Loucy (cell line): ENCODE data around the gene MEMO1.
"Not testable (repeated sequence)": the region's sequence is repeated elsewhere in the genome, so short reads cannot be mapped to it uniquely, and the experiment has no call there.

Experiments
- H2AFZ ChIP-seq: fragments of 200-600 bp; sonication (generic); 2 replicates; pipeline ENCODE4 v1.6.0; 2016; ENCODE audit warnings: antibody characterized with exemption, mild to moderate bottlenecking, low read length, moderate library complexity
- H3F3A ChIP-seq: fragments of 200-600 bp; 2 replicates; pipeline ENCODE4 v1.6.0; 2016; ENCODE audit warnings: antibody characterized with exemption, low read depth, mild to moderate bottlenecking
- H3K27me3 ChIP-seq: fragments of 200-600 bp; sonication (generic); 2 replicates; pipeline ENCODE4 v1.6.1; 2014; ENCODE audit warnings: low read length, mild to moderate bottlenecking; ENCODE audit not compliant: insufficient read depth, poor library complexity, severe bottlenecking
- H3K36me3 ChIP-seq: fragments of 200-600 bp; sonication (generic); 2 replicates; pipeline ENCODE4 v1.6.1; 2016; ENCODE audit warnings: low read length; ENCODE audit not compliant: insufficient read depth
- H3K4me1 ChIP-seq: fragments of 200-600 bp; sonication (generic); 2 replicates; pipeline ENCODE4 v1.5.1; 2014; ENCODE audit warnings: low read length, mild to moderate bottlenecking; ENCODE audit not compliant: insufficient read depth, poor library complexity, severe bottlenecking
- H3K4me2 ChIP-seq: fragments of 200-600 bp; sonication (generic); 2 replicates; pipeline ENCODE4 v1.6.0; 2014; ENCODE audit warnings: antibody characterized with exemption, low read length, low read depth, mild to moderate bottlenecking; ENCODE audit not compliant: poor library complexity, severe bottlenecking
- H3K4me3 ChIP-seq: fragments of 200-600 bp; sonication (generic); 2 replicates; pipeline ENCODE4 v1.5.1; 2014; ENCODE audit warnings: low read length, mild to moderate bottlenecking, mixed read lengths; ENCODE audit not compliant: poor library complexity, severe bottlenecking
- H3K79me2 ChIP-seq: fragments of 200-600 bp; sonication (generic); 2 replicates; pipeline ENCODE4 v1.6.1; 2014; ENCODE audit warnings: low read length; ENCODE audit not compliant: insufficient read depth
- H3K9ac ChIP-seq: fragments of 200-600 bp; sonication (generic); 2 replicates; pipeline ENCODE4 v1.6.0; 2014; ENCODE audit warnings: mild to moderate bottlenecking, low read depth, low read length, moderate library complexity; ENCODE audit not compliant: poor library complexity, severe bottlenecking
- H3K9me2 ChIP-seq: fragments of 200-600 bp; sonication (generic); replicated peaks from 2 replicates; pipeline ENCODE4 v1.6.1; 2016; ENCODE audit warnings: low read depth, low read length, mixed read lengths
- H3K9me3 ChIP-seq: fragments of 200-600 bp; sonication (generic); 2 replicates; pipeline ENCODE4 v1.6.1; 2014; ENCODE audit warnings: mild to moderate bottlenecking, antibody characterized with exemption, low read length, low read depth; ENCODE audit not compliant: insufficient read depth
- H4K20me1 ChIP-seq: fragments of 200-600 bp; sonication (generic); 2 replicates; pipeline ENCODE4 v1.6.0; 2014; ENCODE audit warnings: antibody characterized with exemption, low read length, mild to moderate bottlenecking; ENCODE audit not compliant: insufficient read depth, poor library complexity, severe bottlenecking
- CTCF ChIP-seq: fragments of 200-600 bp; sonication (generic); conservative IDR thresholded peaks from 2 replicates; pipeline ENCODE4 v1.5.1; 2014; ENCODE audit warnings: mild to moderate bottlenecking, antibody characterized with exemption, low read length
- EZH2phosphoT487 ChIP-seq: fragments of 200-600 bp; IDR thresholded peaks from 2 replicates; pipeline ENCODE4 v1.6.1; 2018; ENCODE audit warnings: antibody characterized with exemption, mild to moderate bottlenecking, moderate library complexity, borderline replicate concordance

The MEMO1 gene

GRCh38 chr2:32018789-32019482, 8.1 kb upstream of the MEMO1 start:
- H3F3A ChIP-seq, H3K4me2 ChIP-seq, H3K9me2 ChIP-seq, H3K4me3 ChIP-seq, H2AFZ ChIP-seq, H3K9me3 ChIP-seq, H3K4me1 ChIP-seq, H3K27me3 ChIP-seq, H3K79me2 ChIP-seq, H3K9ac ChIP-seq, H4K20me1 ChIP-seq: not testable (repeated sequence)
- peaks cover 22% of the 10 kb centered on the region for H3K36me3 ChIP-seq

- H2AFZ ChIP-seq: no peak overlapping the region
- peaks cover 18% of the 10 kb centered on the region for H4K20me1 ChIP-seq
- peaks cover 18% of the 10 kb centered on the region for H3K79me2 ChIP-seq
- no peaks in the 10 kb centered on the region for H3K9me2 ChIP-seq
- H3K9me3 ChIP-seq: no peaks in the 10 kb centered on the region
- TF ChIP-seq EZH2phosphoT487 (no peak), CTCF (no peak)
- peaks cover 17% of the 10 kb centered on the region for H3K4me1 ChIP-seq
- H3K36me3 ChIP-seq: peaks cover 5% of the 10 kb centered on the region; the same call in 1 of the 2 replicates
- peaks cover 9% of the 10 kb centered on the region; the same call in 1 of the 2 replicates for H3F3A ChIP-seq
- H3K4me3 ChIP-seq: no peak overlapping the region
- H3K9ac ChIP-seq: no peak overlapping the region
- no peaks in the 10 kb centered on the region for H3K27me3 ChIP-seq
- no peak overlapping the region for H3K4me2 ChIP-seq
These were observed 2.1 kb upstream of the MEMO1 start for GRCh38 chr2:32012872-32013271.

- Histone ChIP-seq H4K20me1 (peaks cover 30% of the 10 kb centered on the region), H3K79me2 (peaks cover 32% of the 10 kb centered on the region), H3K4me3 (peak overlapping the region; percentile 87), H3K36me3 (no peaks in the 10 kb centered on the region), H3K27me3 (no peaks in the 10 kb centered on the region), H3K4me1 (peaks cover 29% of the 10 kb centered on the region), H2AFZ (peak overlapping the region; percentile 87), H3F3A (peaks cover 9% of the 10 kb centered on the region; the same call in 1 of the 2 replicates), H3K9me2 (no peaks in the 10 kb centered on the region), H3K9me3 (no peaks in the 10 kb centered on the region), H3K4me2 (peak overlapping the region; percentile 90), H3K9ac (peak overlapping the region; percentile 92)
- TF ChIP-seq EZH2phosphoT487 (no peak), CTCF (no peak)
These were observed 715 bp upstream of the MEMO1 start for GRCh38 chr2:32011485-32011960.

- not testable (repeated sequence) for H3K9me3 ChIP-seq, H3K4me2 ChIP-seq, H3K27me3 ChIP-seq, H2AFZ ChIP-seq, H3F3A ChIP-seq, H3K9me2 ChIP-seq, H3K36me3 ChIP-seq, H3K9ac ChIP-seq
- H3K4me3 ChIP-seq: peak overlapping the region; percentile 48
- H3K4me1 ChIP-seq: peaks cover 41% of the 10 kb centered on the region
- H3K79me2 ChIP-seq: peaks cover 44% of the 10 kb centered on the region
- H4K20me1 ChIP-seq: peaks cover 43% of the 10 kb centered on the region
These were observed 533 bp downstream of the MEMO1 start for GRCh38 chr2:32010280-32010669.
